HepG2 (cell line): ENCODE results near the gene RBM28. TPM values are rescaled to one million over a fixed set of nuclear protein-coding genes. Genes with fewer than 3 reads are reported as not detected.

Experiments used
- FIP1L1 ChIP-seq: fragments of 200-400 bp; formaldehyde crosslinking; IDR thresholded peaks from 2 replicates; pipeline ENCODE4 v1.6.1; 2018; ENCODE audit warnings: low read depth, mild to moderate bottlenecking, low read length, moderate library complexity, borderline replicate concordance; ENCODE audit not compliant: insufficient read depth
- FOXA3 ChIP-seq: IDR thresholded peaks from 2 replicates; pipeline ENCODE4 v1.6.1; 2016; ENCODE audit warnings: missing genetic modification reagents, missing compliant biosample characterization
- FUBP1 ChIP-seq: sonication (generic); formaldehyde crosslinking; IDR thresholded peaks from 2 replicates; pipeline ENCODE4 v1.5.1; 2020; ENCODE audit warnings: missing genetic modification reagents, mild to moderate bottlenecking, borderline replicate concordance
- HDAC1 ChIP-seq: sonication (generic); formaldehyde crosslinking; IDR thresholded peaks from 2 replicates; pipeline ENCODE4 v1.5.1; 2020; ENCODE audit warnings: mild to moderate bottlenecking, missing genetic modification reagents
- HIVEP1 ChIP-seq: sonication (generic); formaldehyde crosslinking; IDR thresholded peaks from 2 replicates; pipeline ENCODE4 v1.4.0; 2020; ENCODE audit warnings: mild to moderate bottlenecking, missing genetic modification reagents
- KLF6 ChIP-seq: IDR thresholded peaks from 2 replicates; pipeline ENCODE4 v1.8.0; 2016; ENCODE audit warnings: missing biosample characterization, missing genetic modification reagents
- MTF1 ChIP-seq: sonication (generic); formaldehyde crosslinking; IDR thresholded peaks from 2 replicates; pipeline ENCODE4 v1.5.0; 2020; ENCODE audit warnings: missing genetic modification reagents
- MXD1 ChIP-seq: sonication (generic); formaldehyde crosslinking; IDR thresholded peaks from 2 replicates; pipeline ENCODE4 v1.4.0; 2020; ENCODE audit warnings: mild to moderate bottlenecking, missing genetic modification reagents
- PATZ1 ChIP-seq: sonication (generic); formaldehyde crosslinking; IDR thresholded peaks from 2 replicates; pipeline ENCODE4 v1.4.0; 2020; ENCODE audit warnings: missing genetic modification reagents
- PRDM15 ChIP-seq: sonication (generic); formaldehyde crosslinking; IDR thresholded peaks from 2 replicates; pipeline ENCODE4 v1.4.0; 2020; ENCODE audit warnings: missing genetic modification reagents
- PRMT3 ChIP-seq: sonication (generic); formaldehyde crosslinking; IDR thresholded peaks from 2 replicates; pipeline ENCODE4 v1.8.1; 2022; ENCODE audit warnings: low read depth, mild to moderate bottlenecking, moderate library complexity, missing genetic modification reagents, borderline replicate concordance
- THYN1 ChIP-seq: sonication (generic); formaldehyde crosslinking; IDR thresholded peaks from 2 replicates; pipeline ENCODE4 v1.8.1; 2023; ENCODE audit warnings: low read depth, mild to moderate bottlenecking, moderate library complexity, missing genetic modification reagents, borderline replicate concordance
- TIGD3 ChIP-seq: sonication (generic); formaldehyde crosslinking; IDR thresholded peaks from 2 replicates; pipeline ENCODE4 v1.5.1; 2020; ENCODE audit warnings: mild to moderate bottlenecking, missing genetic modification reagents, borderline replicate concordance
- ZBTB1 ChIP-seq: sonication (generic); formaldehyde crosslinking; IDR thresholded peaks from 2 replicates; pipeline ENCODE4 v1.4.0; 2020; ENCODE audit warnings: missing genetic modification reagents, borderline replicate concordance
- ZMYM2 ChIP-seq: sonication (generic); formaldehyde crosslinking; IDR thresholded peaks from 2 replicates; pipeline ENCODE4 v1.8.0; 2022; ENCODE audit warnings: mild to moderate bottlenecking, missing genetic modification reagents
- ZNF225 ChIP-seq: sonication (generic); formaldehyde crosslinking; IDR thresholded peaks from 2 replicates; pipeline ENCODE4 v1.4.0; 2020; ENCODE audit warnings: mild to moderate bottlenecking, missing genetic modification reagents
- ZNF616 ChIP-seq: sonication (generic); formaldehyde crosslinking; IDR thresholded peaks from 2 replicates; pipeline ENCODE4 v1.5.0; 2020; ENCODE audit warnings: low read depth, mild to moderate bottlenecking, missing genetic modification reagents
- ZNF737 ChIP-seq: sonication (generic); formaldehyde crosslinking; IDR thresholded peaks from 2 replicates; pipeline ENCODE4 v1.5.0; 2020; ENCODE audit warnings: missing genetic modification reagents, mild to moderate bottlenecking, borderline replicate concordance
- polyA plus RNA-seq, 8 experiments: library from polyadenylated mRNA; depleted of rRNA in 3 of 8; stranded (reverse) in 7 of 8; unstranded in 1 of 8; fragments of >200 nt; fragmentation: Illumina TruSeq in 4 of 8; extraction: Trizol in 4 of 8; gene quantifications; 2 replicates each; pipeline versions ENCODE4 v1.2.1 to v1.2.3, GENCODE V29; 2011 to 2016; ENCODE audit warnings: low read depth in 4 of 8, missing spikeins in 1 of 8, mixed read lengths in 1 of 8; ENCODE audit not compliant: insufficient read depth in 1 of 8
- total RNA-seq, 5 experiments: library from RNA; depleted of rRNA; stranded (reverse); fragments of >200 nt; fragmentation: Illumina TruSeq; extraction: Trizol; gene quantifications; 2 replicates each; pipeline ENCODE4 v1.2.3, GENCODE V29; 2016; ENCODE audit warnings: low read depth in 1 of 5

RBM28 gene
- total and polyA plus RNA-seq, 2 of the 13 experiments (the other 11 are each of a cell fraction or from before 2014, with no cell fraction given) = 20.5 to 49.0 TPM

- no peak for TF ChIP-seq MXD1 (CRISPR knock-in tag)
- TF ChIP-seq PATZ1 = no peak
- no peak for TF ChIP-seq ZNF737 (CRISPR knock-in tag)
- no peak for TF ChIP-seq TIGD3 (CRISPR knock-in tag)
- no peak for TF ChIP-seq FOXA3 (CRISPR knock-in tag)
- no peak for TF ChIP-seq MTF1 (CRISPR knock-in tag)
- TF ChIP-seq ZMYM2 (CRISPR knock-in tag) = no peak
- TF ChIP-seq ZBTB1 (CRISPR knock-in tag) = no peak
- TF ChIP-seq PRDM15 (CRISPR knock-in tag) = no peak
- no peak for TF ChIP-seq KLF6
- no peak for TF ChIP-seq FUBP1
- TF ChIP-seq ZNF225 (CRISPR knock-in tag) = no peak
- no peak for TF ChIP-seq THYN1 (CRISPR knock-in tag)
- peak; percentile 67; the same call in 1 of the 2 replicates for TF ChIP-seq PRMT3 (CRISPR knock-in tag)
- no peak for TF ChIP-seq FIP1L1
- TF ChIP-seq HDAC1 (CRISPR knock-in tag) = no peak
- no peak for TF ChIP-seq HIVEP1 (CRISPR knock-in tag)
- no peak for TF ChIP-seq ZNF616 (CRISPR knock-in tag)
Observed at GRCh38 chr7:128352153-128352537, 8.4 kb upstream of the RBM28 start (continued).
